Activated T-helper 1 cell treated with anti-CD3 and anti-CD28 coated beads, Interleukin-2, amount 50 U/mL, for 16 hours (primary cell): ENCODE results near the gene MASP2.
"Not testable (repeated sequence)": the region's sequence is repeated elsewhere in the genome, so short reads cannot be mapped to it uniquely, and the experiment has no call there.

ENCODE experiments used
- DNase-seq, 2 donors: peaks; one replicate each; pipeline ENCODE4 v3.0.0-alpha.2; 2020; ENCODE audit warnings: low read depth in 1 of 2, low spot score in 1 of 2

The MASP2 gene

DNA sequence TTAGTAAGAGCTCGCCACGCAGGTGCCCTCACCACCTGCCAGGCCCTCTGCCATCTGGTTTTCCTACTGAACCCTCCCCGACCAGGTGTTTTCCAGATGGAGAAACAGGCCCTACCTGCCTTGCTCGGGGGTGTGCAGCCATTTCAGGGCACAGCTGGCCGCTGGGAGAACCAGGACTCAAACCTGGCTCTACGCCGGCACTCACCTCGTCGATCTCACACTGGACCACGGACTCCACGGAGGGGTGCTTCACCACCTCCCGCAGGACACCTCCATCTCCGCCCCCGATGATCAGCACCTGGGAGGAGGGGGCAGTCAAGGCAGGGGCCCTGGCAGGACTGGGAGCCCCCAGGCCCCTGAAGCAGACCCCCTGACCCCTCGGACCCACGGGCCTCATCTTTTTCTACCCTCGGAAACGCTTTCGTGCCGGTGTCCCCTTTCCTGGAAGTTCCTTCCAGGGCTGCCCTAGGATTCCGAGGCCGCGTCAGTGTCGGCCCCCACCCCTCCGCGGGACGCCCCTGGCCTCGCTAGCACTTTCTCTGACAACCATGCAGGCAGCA, 11.6 kb upstream of the MASP2 start:
- DNase-seq = no peak

DNA sequence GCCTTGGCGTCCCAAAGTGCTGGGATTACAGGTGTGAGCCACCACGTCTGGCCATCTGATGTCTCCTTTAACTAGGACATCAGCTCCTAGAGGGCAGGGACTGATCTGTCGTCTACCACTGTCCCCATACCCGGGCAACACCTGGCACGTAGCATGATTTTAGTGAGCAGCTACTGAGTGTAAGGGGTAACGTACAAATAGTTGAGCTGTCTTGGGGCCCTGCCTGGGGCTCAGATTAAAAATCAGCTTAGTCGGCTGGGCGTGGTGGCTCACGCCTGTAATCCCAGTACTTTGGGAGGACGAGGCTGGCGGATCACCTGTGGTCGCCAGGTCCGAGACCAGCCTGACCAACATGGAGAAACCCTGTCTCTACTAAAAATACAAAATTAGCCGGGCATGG, 11.0 kb upstream of the MASP2 start:
- no peak for DNase-seq

DNA sequence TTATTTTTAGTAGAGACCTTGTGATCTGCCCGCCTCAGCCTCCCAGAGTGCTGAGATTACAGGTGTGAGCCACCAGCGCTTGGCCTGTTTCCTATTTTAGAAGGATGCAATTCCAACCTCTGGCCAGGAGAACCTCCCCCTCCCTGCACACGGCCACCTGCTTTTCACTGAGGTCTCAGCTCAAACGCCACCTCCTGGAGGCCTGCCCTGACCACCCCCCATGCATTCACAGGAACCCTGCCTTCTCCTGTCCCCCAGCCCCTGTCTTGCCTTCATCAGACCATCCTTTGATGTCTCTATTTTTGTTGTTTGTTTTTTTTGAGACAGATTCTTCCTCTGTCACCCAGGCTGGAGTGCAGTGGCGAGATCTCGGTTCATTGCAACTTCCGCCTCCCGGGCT, 10.4 kb upstream of the MASP2 start:
- no peak for DNase-seq

DNA sequence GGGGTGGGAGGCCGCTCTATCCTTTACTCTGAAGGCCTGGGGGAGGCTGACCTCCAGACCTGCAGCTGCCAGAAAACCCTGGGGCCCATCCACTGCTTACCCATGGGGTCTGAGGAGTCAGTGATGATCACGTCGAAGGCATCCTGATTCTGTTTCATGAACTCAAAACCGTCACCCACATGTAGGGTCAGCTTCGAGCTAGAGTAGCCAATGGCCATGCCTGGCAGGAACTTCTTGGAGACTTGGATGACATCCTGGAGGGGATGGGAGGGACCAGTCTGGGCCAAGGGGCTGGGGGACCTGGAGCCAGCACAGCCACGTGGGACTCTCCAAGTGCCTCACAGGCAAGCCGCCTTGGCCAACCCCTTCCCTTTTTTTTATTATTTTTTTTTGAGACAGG, 9.5 kb upstream of the MASP2 start:
- no peak for DNase-seq

DNA sequence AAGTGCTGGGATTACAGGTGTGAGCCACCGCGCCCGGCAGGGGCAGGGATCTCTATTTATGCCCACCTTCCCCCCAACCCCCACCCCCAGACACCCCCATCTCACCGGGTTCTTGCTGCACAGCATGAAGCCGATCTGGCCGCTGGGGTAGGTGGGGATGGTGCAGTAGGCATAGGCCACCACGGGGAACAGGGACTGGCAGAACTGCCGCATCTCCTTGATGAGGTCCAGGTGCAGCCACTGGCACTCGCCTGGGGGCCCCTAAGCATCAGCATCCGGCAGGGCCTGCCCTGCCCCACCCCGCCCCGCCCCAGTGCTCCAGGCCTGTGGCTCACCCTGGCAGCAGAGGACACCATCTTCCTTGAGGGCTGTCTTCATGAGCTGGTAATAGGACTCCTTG, 8.6 kb upstream of the MASP2 start:
- DNase-seq = no peak

DNA sequence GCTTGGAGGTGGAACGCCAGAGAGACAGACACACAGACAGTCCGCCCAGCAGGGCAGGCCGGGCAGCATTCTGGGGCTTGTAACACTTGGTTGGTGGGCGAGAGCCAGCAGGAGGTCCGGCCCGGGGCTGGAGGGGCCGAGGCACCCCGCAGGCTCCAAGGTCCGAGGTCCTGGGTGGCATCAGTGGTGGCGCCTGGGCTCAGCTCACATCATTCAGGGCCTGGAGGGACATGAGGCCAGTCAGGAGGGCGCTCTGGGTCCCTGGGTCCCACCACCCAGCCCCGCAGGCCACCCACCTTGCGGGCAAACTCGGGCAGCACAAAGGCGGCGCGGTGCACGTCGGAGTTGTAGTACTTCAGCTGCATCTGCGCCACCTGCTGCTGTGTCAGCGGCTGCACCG, 7.6 kb upstream of the MASP2 start:
- DNase-seq = no peak

DNA sequence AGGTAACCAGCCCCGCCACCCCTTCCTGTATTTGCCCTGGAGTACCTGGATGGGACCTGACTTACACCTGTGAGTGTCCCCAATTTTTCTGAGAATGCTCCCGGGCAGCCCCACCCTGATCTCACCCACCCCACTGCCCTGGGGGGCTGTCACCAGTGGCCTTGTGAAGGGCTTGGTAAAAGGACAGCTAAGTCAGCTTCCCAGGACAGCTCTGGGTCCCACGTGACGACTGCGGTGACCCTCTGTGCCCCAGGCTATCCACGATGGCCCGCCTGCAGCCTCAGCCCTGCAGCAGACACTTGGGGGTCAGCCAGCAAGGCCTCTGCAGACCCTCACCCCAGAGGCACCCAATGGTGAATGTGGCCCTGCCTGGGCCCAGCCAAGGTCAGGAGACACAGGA, 7.1 kb upstream of the MASP2 start:
- DNase-seq = no peak

DNA sequence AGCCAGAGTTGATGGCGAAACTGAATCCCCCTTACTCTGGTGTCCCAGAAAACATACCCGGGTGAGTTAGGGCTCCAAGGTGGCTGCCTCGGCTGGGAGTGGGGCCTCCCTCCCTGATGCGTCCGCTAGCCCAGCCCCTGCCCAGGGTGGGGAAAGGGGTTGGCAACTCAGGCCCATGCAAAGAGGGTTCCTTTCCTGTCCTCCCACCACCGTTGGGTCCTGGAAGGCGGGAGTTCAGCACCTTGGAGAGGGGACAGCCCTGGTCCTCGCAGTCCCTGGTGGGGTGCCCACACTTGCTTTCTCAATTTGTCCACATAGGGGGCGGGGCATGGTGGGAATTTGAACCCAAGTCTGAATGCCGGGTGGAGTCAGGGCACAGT, 6.7 kb upstream of the MASP2 start:
- no peak for DNase-seq

DNA sequence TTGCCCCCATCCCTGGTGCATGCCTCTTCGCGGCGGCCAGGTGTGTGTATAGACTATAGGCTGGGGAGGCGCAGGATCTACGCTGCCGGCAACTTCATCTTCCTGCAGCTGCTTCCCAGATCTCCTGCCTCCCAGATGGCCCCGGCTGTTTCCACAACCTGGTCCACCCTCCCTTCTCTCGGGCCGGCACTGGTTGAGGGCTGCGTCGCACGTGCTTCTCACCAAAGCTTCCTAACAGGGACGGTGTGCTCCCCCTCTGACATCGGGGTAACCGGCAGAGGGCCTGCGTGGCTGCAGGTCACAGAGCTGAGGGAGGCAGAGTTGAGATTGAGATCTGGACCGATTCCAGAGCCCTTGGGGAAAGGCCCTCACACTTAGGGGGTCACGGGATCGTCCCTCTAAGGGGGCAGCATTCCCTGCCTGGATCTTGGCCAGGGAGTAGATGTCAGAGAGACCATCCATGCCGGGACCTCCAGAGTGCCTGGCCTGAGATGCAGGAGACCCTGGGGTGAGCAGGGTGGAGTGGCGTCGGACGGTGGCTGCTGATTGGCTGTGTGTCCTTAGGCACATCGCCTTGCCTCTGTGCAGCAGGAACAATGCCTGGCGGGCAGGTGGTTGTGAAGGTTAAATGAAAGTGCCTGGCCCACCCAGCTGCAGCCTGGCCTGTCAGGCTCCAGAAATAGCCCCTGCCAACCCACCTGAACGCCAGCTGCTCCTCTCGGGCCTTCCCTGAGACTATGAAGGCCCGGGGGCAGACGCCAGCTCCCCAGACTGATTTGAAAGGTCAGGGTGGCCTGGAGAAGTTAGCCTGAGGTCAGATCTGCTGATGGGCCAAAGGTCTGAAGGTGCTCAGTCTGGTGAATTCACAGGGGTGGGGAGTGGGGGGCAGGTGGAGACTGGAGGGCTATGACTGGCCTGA, 6.1 kb upstream of the MASP2 start:
- no peak for DNase-seq

DNA sequence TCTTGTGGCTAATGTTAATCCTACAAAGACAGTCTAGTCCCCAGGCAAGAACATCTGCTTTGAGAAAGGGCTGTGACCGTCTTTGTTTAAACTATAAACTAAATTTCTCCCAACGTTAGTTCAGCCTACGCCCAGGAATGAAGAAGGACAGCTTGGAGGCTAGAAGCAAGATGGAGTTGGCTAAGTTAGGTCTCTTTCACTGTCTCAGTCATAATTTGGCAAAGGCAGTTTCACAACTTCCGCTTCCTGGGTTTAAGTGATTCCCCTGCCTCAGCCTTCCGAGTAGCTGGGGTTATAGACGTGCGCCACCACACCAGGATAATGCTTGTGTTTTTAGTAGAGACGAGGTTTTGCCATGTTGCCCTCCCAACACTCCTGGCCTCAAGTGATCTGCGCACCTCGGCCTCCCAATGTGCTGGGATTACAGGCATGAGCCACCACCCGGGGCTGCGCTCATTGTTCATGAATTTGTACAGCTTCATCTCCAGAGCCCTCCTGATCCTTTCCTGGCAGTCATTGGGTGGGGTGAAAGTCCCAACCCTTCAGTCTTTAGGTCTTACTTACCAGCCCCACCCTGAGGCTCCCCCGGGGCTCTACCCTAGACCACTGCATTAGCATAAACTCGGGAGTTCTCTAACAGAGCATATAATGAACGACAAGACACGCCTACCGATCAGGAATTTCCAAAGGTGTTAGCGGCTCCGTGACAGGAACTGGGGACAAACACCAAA, 4.9 kb upstream of the MASP2 start:
- DNase-seq = no peak

DNA sequence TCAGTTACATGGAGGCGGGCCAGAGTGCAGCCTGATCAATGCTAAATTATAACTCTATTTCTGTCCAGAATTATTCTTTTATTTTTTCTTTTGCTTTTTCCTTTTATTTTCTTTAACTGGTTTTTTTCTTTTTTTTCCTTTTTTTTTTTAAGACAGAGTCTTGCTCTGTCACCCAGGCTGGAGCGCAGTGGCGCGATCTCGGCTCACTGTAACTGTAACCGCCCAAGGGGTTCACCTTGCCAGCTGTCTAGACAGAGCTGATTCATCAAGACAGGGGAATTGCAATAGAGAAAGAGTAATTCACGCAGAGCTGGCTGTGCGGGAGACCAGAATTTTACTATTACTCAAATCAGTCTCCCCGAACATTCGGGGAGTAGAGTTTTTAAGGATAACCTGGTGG, 4.1 kb upstream of the MASP2 start:
- DNase-seq = not testable (repeated sequence)

DNA sequence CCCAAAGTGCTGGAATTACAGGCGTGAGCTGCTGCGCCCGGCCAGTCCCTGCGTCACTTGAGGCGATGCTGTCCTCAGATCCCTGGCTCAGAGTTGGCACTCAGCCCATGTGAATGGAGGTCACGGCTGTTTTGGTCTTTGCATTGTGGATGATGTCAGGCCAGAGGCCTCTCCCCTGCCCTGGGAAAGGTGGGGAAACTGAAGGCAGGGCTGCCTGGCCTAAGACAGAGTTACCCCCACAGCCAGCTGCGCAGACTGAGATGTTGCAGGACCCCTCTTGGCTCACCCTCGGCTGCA, 821 bp downstream of the MASP2 start:
- DNase-seq = no peak

DNA sequence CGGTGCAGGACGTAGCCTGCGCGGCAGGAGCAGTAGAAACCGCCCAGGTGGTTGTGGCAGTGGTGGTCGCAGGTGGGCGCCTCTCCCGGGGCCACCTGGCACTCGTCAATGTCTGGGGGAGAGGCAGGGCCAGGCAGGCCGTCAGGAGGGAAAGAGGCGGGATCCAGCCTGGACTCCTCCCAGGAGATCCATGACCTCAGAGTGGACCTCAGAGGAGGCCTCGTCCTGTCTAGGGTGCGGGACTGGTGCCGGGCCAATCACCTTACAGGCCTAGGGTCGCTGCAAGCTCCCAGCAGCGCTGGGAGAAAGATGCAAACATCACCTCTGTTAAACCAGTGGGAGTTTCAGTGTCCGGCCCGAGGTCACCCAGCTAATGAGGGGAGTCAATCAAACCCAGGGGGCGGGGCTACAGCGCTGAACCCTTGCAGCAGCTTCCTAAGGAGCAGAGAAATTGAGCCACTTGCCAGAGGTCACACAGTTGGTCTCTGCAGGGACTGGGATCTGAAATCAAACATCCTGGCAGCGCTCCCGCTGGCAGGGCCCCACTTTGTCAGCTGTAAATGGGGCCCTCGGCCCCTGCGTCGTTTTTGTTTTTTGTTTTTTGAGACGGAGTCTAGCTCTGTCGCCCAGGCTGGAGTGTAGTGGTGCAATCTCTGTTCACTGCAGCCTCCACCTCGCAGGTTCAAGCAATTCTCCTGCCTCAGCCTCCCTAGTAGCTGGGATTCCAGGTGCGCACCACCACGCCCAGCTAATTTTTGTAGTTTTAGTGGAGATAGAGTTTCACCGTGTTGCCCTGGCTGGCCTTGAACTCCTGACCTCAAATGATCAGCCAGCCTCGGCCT, 1.4 kb downstream of the MASP2 start:
- no peak for DNase-seq

DNA sequence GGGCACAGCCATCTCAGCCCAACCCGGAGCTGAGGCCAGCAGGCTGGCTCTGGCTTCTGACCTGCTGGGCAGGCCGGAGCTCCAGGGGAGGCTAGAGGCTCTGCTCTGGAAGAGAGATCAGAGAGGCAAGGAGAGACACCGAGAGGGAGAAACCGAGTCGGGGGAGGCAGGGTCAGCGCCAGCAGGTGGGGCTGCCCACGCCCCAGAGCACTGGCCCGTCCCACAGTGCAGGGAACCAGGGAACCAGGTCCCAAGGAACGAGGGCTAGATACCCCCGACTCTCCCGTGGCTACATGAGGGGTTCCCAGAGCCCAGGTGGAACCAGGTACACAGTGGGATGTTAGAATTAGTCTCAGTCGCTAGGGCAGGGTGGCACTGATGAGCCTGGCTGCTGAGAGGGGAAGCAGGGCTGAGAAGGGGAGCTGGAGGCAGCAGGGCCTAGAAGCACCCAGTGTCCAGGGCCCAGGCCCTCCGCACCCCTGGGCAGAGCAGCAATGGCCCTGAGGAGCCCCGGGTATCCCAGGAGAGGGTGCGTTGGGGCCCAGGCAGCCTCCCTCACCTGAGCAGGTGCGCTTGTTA, 2.1 kb downstream of the MASP2 start:
- no peak for DNase-seq

DNA sequence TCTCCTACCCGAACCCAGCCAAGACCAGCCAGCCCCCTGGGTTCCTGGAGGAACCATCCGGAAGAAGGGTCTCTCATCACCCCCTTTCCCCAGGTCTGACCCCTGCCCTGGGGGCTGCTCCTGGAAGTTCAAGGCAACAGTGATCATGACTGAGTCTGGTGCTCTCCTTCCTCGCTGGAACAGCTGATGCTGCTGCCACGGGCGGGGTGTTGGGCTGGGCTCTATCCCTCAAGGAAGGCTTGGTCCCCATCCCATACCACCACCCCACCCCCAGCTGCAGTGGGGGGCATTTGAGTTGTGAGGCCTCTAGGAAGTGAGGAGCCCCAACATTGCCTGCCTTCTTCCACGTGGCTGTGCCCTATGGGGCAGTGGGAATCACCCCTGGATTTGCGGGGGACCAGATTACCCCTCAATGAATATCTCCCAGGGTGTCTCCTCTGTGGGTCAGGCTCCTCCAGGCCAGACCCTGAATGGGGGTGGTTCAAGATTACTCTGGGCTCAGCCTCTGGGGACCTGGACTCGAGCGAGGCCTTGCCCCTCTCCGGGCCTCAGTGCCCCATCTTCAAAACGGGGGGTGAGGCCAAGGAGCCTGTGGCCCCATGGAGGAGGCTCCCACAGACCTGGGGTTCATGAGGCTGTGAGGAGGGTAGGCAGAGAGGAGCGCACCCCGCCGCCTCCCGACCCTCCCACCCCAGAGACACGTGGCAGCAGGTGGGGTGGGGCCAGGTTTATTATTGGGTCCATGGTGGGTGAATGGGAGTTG, 2.8 kb downstream of the MASP2 start:
- DNase-seq = no peak

DNA sequence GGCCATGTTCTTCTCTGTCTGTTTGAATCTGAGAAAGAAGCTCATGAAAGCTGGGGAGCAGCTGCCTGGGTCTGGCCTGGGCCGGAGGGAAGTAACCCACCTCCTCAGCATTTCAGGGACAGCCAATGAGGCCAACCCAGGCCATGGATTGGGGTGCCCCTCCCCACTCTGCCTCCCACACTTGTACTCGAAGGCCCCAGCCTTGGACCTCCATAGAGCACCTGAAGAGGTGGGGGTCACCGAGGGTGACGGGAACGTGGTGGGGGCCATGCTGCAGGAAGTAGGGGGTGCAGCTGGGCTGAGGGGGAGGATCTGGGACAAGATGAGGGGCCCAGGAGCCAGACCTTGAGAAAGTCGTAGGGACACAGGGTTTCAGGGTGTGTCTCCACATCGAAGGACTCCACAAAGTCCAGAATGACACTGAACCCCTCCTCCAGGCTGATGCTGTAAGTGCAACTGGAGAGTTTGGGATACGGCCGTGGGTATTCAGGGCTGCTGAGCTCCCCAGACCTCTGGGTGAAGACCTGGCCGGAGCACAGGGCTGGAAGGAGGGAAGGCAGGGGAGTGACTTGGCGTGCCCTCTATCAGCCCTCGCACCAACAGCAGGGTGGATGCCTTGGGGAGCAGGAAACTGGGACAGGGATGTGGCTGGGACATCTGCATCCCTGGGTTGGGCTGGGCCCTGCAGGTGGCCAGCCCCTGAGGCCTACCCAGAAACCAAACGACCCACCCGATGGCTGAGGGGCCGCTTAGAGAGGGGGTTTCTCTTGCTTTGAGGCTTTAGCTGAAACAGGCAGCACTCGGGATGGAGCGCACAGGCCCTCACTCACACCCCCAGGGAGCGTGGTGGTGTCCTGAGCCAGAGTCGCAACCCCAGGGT, 3.8 kb downstream of the MASP2 start:
- no peak for DNase-seq

DNA sequence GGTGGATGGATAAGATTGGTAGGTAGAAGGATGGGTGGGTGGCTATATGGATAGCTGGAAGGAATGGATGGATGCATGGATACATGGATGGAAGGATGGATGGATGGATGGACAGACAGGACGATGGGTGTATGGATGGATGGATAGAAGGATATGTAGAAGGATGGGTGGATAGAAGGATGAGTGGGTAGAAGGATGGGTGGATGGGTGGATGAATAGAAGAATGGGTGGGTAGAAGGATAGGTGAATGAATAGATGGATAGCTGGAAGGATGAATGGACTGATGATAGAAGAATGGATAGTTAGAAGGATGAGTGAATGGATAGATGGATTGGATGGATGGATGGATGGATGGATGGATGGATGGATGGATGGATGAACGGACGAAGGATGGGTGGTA, 5.0 kb downstream of the MASP2 start:
- no peak for DNase-seq

DNA sequence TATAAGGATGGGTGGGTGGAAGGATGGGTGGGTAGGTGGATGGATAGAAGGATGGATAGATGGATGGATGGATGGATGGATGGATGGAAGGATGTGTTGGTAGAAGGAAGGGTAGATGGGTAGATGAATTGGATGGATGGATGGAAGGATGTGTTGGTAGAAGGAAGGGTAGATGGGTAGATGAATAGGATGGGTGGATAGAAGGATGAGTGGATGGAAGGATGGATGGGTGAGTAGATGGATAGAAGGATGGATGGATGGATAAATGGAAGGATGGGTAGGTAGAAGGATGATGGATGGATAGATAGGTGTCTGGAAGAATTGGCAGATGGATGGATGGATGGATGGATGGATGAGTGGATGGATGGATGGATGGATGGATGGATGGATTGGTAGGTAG, 6.0 kb downstream of the MASP2 start:
- DNase-seq = no peak

DNA sequence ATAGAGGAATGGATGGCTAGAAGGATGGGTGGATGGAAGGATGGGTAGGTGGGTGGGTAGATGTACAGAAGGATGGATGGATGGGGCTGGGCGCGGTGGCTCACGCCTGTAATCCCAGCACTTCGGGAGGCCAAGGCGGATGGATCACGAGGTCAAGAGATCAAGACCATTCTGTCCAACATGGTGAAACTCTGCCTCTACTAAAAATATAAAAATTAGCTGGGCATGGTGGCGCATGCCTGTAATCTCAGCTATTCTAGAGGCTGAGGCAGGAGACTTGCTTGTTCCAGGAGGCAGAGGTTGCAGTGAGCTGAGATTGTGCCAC, 7.0 kb downstream of the MASP2 start:
- not testable (repeated sequence) for DNase-seq
